ENCODE measurements around the gene PTPRN. TPM values are rescaled to one million over a fixed set of nuclear protein-coding genes. Genes with fewer than 3 reads are reported as not detected.

The PTPRN gene
- total and polyA plus RNA-seq, 5 donors = 0.25 to 0.41 TPM; not detected in 3

- ATAC-seq = no peak
- intact Hi-C loops (cut with DNase I) = loop anchor here in 1 of 4 donors (10.0 kb wide), 1 partner anchor 51 kb away; no protein-coding TSS in a partner anchor
- 35% methylated on average over 28 of the region's 28 CpGs for WGBS
Observed at GRCh38 chr2:219243291-219243761, 65.9 kb downstream of the PTPRN start.

More at GRCh38 chr2:219243291-219243761, 65.9 kb downstream of the PTPRN start:
- Histone ChIP-seq H3K4me3 (ENCODE audit: low read length) (no peak overlapping the region), H3K4me1 (ENCODE audit: control insufficient read depth, insufficient read depth, low read length) (peaks cover 3% of the 10 kb centered on the region), H3K27me3 (ENCODE audit: control insufficient read depth, insufficient read depth) (no peaks in the 10 kb centered on the region), H3K9me3 (ENCODE audit: control insufficient read depth, low read length) (no peaks in the 10 kb centered on the region), H3K27ac (ENCODE audit: low read length) (no peak overlapping the region)
- DNase-seq = peak in 2 of 3 donors; percentile 71 to 77

Small RNA genes lying within 50 kb of the gene (microRNA-seq; reads per million reads assigned to microRNA genes)
- gene MIR153-1 = 0.42 to 0.54 reads per million in 2 donors

Other genes with a start within 250 kb of the PTPRN start
- gene IHH, start 248.5 kb downstream of the PTPRN start, total RNA-seq = not detected
- 0.05 TPM for gene IHH, start 248.5 kb downstream of the PTPRN start, polyA plus RNA-seq
- 1 to 10 TPM; 5.4 to 9.4 (median 9.2) TPM for gene NHEJ1, start 148.6 kb downstream of the PTPRN start, total RNA-seq
- gene NHEJ1, start 148.6 kb downstream of the PTPRN start, polyA plus RNA-seq = 5.6 TPM
- gene SLC23A3, start 139.4 kb downstream of the PTPRN start, total RNA-seq = under 1 TPM; 0.56 to 0.95 (median 0.57) TPM
- gene SLC23A3, start 139.4 kb downstream of the PTPRN start, polyA plus RNA-seq = 0.59 TPM
- 10 to 100 TPM; 40.0 to 53.1 (median 48.5) TPM for gene CNPPD1, start 132.5 kb downstream of the PTPRN start, total RNA-seq
- 41.8 TPM for gene CNPPD1, start 132.5 kb downstream of the PTPRN start, polyA plus RNA-seq
- gene RETREG2, start 131.1 kb downstream of the PTPRN start, total RNA-seq = 10 to 100 TPM; 35.2 to 47.3 (median 40.2) TPM
- 22.0 TPM for gene RETREG2, start 131.1 kb downstream of the PTPRN start, polyA plus RNA-seq
- 10 to 100 TPM; 21.8 to 28.9 (median 22.8) TPM for gene ZFAND2B, start 102.6 kb downstream of the PTPRN start, total RNA-seq
- 23.9 TPM for gene ZFAND2B, start 102.6 kb downstream of the PTPRN start, polyA plus RNA-seq
- gene ABCB6, start 90.4 kb downstream of the PTPRN start, total RNA-seq = 10 to 100 TPM; 19.4 to 30.5 (median 23.5) TPM
- 23.4 TPM for gene ABCB6, start 90.4 kb downstream of the PTPRN start, polyA plus RNA-seq
- 10 to 100 TPM; 69.2 to 78.5 (median 77.3) TPM for gene ATG9A, start 79.8 kb downstream of the PTPRN start, total RNA-seq
- 43.1 TPM for gene ATG9A, start 79.8 kb downstream of the PTPRN start, polyA plus RNA-seq
- gene ANKZF1, start 79.6 kb downstream of the PTPRN start, total RNA-seq = 10 to 100 TPM; 14.9 to 32.0 (median 27.2) TPM
- gene ANKZF1, start 79.6 kb downstream of the PTPRN start, polyA plus RNA-seq = 20.1 TPM
- 1 to 10 TPM; 2.7 to 3.8 (median 3.3) TPM for gene GLB1L, start 64.0 kb downstream of the PTPRN start, total RNA-seq
- 3.1 TPM for gene GLB1L, start 64.0 kb downstream of the PTPRN start, polyA plus RNA-seq
- 10 to 100 TPM; 17.5 to 19.7 (median 19.3) TPM for gene STK16, start 63.9 kb downstream of the PTPRN start, total RNA-seq
- 22.2 TPM for gene STK16, start 63.9 kb downstream of the PTPRN start, polyA plus RNA-seq
- gene TUBA4B, start 56.2 kb downstream of the PTPRN start, total RNA-seq = not detected
- not detected for gene TUBA4B, start 56.2 kb downstream of the PTPRN start, polyA plus RNA-seq
- gene TUBA4A, start 55.5 kb downstream of the PTPRN start, total RNA-seq = 10 to 100 TPM; 27.6 to 88.6 (median 64.3) TPM
- 131 TPM for gene TUBA4A, start 55.5 kb downstream of the PTPRN start, polyA plus RNA-seq
- 10 to 100 TPM; 43.9 to 78.7 (median 65.8) TPM for gene DNAJB2, start 30.0 kb downstream of the PTPRN start, total RNA-seq
- 57.5 TPM for gene DNAJB2, start 30.0 kb downstream of the PTPRN start, polyA plus RNA-seq
- gene RESP18, start 23.3 kb upstream of the PTPRN start, total RNA-seq = not detected
- not detected for gene RESP18, start 23.3 kb upstream of the PTPRN start, polyA plus RNA-seq
- 10 to 100 TPM; 42.2 to 58.8 (median 56.2) TPM for gene DNPEP, start 78.5 kb upstream of the PTPRN start, total RNA-seq
- 50.0 TPM for gene DNPEP, start 78.5 kb upstream of the PTPRN start, polyA plus RNA-seq
- gene DES, start 109.0 kb upstream of the PTPRN start, total RNA-seq = over 10,000 TPM in 1 of 4 donors, 1,000 to 10,000 TPM in 3; 6,970 to 10,932 (median 7,338) TPM
- 9,146 TPM for gene DES, start 109.0 kb upstream of the PTPRN start, polyA plus RNA-seq
- gene SPEG, start 125.4 kb upstream of the PTPRN start, total RNA-seq = 100 to 1,000 TPM; 122 to 176 (median 159) TPM
- gene SPEG, start 125.4 kb upstream of the PTPRN start, polyA plus RNA-seq = 85.5 TPM
- gene GMPPA, start 189.5 kb upstream of the PTPRN start, total RNA-seq = 10 to 100 TPM; 22.9 to 27.5 (median 25.4) TPM
- 21.6 TPM for gene GMPPA, start 189.5 kb upstream of the PTPRN start, polyA plus RNA-seq
- 1 to 10 TPM in 3 of 4 donors, under 1 TPM in 1; 0.28 to 1.8 (median 1.6) TPM for gene ASIC4, start 205.1 kb upstream of the PTPRN start, total RNA-seq
- 0.57 TPM for gene ASIC4, start 205.1 kb upstream of the PTPRN start, polyA plus RNA-seq
- 100 to 1,000 TPM in 2 of 4 donors, 10 to 100 TPM in 2; 92.6 to 145 (median 101) TPM for gene CHPF, start 234.4 kb upstream of the PTPRN start, total RNA-seq
- gene CHPF, start 234.4 kb upstream of the PTPRN start, polyA plus RNA-seq = 115 TPM
- gene TMEM198, start 234.6 kb upstream of the PTPRN start, total RNA-seq = 1 to 10 TPM; 1.8 to 3.4 (median 3.1) TPM
- 3.4 TPM for gene TMEM198, start 234.6 kb upstream of the PTPRN start, polyA plus RNA-seq